Uterus (tissue), 2 donors: ENCODE results near the gene ATP10A.

ENCODE experiments used
- POLR2A ChIP-seq, 2 donors: fragments of 450-650 bp; IDR thresholded peaks; one replicate each; pipeline ENCODE4 v1.6.1; 2016; ENCODE audit warnings: antibody characterized with exemption in 2 of 2, mild to moderate bottlenecking in 1 of 2, moderate library complexity in 1 of 2
- TF ChIP-seq, protein P1 (sequence below), 4 experiments: fragments of 200-600 bp in 2 of 4; fragments of 450-650 bp in 2 of 4; sonication (generic) in 2 of 4; IDR thresholded peaks; one replicate each; pipeline ENCODE4 v1.5.1; 2016 to 2019; ENCODE audit warnings: antibody characterized with exemption in 4 of 4, mild to moderate bottlenecking in 2 of 4, moderate library complexity in 1 of 4

DNA sequence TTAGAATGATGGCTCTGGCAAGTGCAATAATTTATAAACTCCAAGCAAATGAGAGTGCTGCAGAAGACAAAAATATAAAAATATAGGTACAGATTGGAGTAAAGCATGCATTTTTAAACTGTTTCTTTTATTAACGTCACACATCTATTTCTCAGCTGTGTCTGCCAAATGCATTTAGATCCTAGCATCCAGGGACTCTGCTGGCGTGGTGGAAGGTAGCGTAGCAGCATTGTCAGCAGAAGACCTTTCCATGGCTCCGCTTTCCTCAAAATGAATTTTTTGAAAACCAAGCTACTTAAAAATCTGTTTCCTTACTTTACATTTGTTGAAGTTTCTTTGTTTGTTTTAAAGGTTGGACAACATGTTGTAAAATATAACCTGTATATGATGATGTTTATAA, 16.3 kb upstream of the ATP10A start:
- TF ChIP-seq, protein P1, sequence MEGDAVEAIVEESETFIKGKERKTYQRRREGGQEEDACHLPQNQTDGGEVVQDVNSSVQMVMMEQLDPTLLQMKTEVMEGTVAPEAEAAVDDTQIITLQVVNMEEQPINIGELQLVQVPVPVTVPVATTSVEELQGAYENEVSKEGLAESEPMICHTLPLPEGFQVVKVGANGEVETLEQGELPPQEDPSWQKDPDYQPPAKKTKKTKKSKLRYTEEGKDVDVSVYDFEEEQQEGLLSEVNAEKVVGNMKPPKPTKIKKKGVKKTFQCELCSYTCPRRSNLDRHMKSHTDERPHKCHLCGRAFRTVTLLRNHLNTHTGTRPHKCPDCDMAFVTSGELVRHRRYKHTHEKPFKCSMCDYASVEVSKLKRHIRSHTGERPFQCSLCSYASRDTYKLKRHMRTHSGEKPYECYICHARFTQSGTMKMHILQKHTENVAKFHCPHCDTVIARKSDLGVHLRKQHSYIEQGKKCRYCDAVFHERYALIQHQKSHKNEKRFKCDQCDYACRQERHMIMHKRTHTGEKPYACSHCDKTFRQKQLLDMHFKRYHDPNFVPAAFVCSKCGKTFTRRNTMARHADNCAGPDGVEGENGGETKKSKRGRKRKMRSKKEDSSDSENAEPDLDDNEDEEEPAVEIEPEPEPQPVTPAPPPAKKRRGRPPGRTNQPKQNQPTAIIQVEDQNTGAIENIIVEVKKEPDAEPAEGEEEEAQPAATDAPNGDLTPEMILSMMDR (IDR thresholded peaks at IDR 0.05), result no peak
- TF ChIP-seq POLR2A (IDR thresholded peaks at IDR 0.05), result no peak
